ENCODE measurements around the gene STMN3. TPM values are rescaled to one million over a fixed set of nuclear protein-coding genes. Genes with fewer than 3 reads are reported as not detected.

Gene STMN3
- total and polyA plus RNA-seq, 2 experiments from 2014 or later, result 18.6 to 37.6 TPM

GRCh38 chr20:63679799-63680305 is 26.6 kb upstream of the STMN3 start:
- Histone ChIP-seq H2AFZ (no peak overlapping the region), H3K4me2 (ENCODE audit: unreplicated experiment) (no peak overlapping the region), H3K4me1 (ENCODE audit: insufficient read depth) (peaks cover 14% of the 10 kb centered on the region), H3K36me3 (ENCODE audit: low read depth) (no peaks in the 10 kb centered on the region), H3K9ac (no peak overlapping the region), H3K27ac (no peak overlapping the region), H3K4me3 (no peak overlapping the region), H3K9me3 (ENCODE audit: low read depth) (no peaks in the 10 kb centered on the region), H4K20me1 (ENCODE audit: insufficient read depth) (no peaks in the 10 kb centered on the region), H3K9me2 (ENCODE audit: insufficient read depth) (no peaks in the 10 kb centered on the region), H3F3A (ENCODE audit: insufficient read depth) (peaks cover 27% of the 10 kb centered on the region), H3K27me3 (replicated peaks; ENCODE audit: insufficient read depth) (no peaks in the 10 kb centered on the region), H3K79me2 (ENCODE audit: insufficient read depth) (no peaks in the 10 kb centered on the region)
- 93 to 95% methylated on average over 19 of the region's 19 CpGs for whole genome bisulfite sequencing, 2 experiments (ENCODE audit: low coverage in 1 of 2, low lambda C conversion rate in 2 of 2, missing lambda C conversion rate in 2 of 2)
- DNase-seq, result no peak
- in situ Hi-C loops (cut with MboI), result no loop called here
- no peak for TF ChIP-seq EZH2phosphoT487 (IDR thresholded peaks at IDR 0.05; ENCODE audit: insufficient read depth, low read depth)
- no peak for TF ChIP-seq EZH2 (IDR thresholded peaks at IDR 0.05; ENCODE audit: insufficient read depth, poor library complexity, severe bottlenecking)

- Histone ChIP-seq H3K4me1 (ENCODE audit: insufficient read depth) (peaks cover 14% of the 10 kb centered on the region), H3K9ac (no peak overlapping the region), H3K9me2 (ENCODE audit: insufficient read depth) (no peaks in the 10 kb centered on the region), H3K9me3 (ENCODE audit: low read depth) (no peaks in the 10 kb centered on the region), H3K36me3 (ENCODE audit: low read depth) (no peaks in the 10 kb centered on the region), H2AFZ (no peak overlapping the region), H3K4me3 (no peak overlapping the region), H3K4me2 (ENCODE audit: unreplicated experiment) (no peak overlapping the region), H3K27ac (no peak overlapping the region), H3K27me3 (replicated peaks; ENCODE audit: insufficient read depth) (no peaks in the 10 kb centered on the region), H4K20me1 (ENCODE audit: insufficient read depth) (no peaks in the 10 kb centered on the region), H3F3A (ENCODE audit: insufficient read depth) (peaks cover 22% of the 10 kb centered on the region), H3K79me2 (ENCODE audit: insufficient read depth) (no peaks in the 10 kb centered on the region)
- TF ChIP-seq EZH2phosphoT487 (IDR thresholded peaks at IDR 0.05; ENCODE audit: insufficient read depth, low read depth) (no peak), EZH2 (IDR thresholded peaks at IDR 0.05; ENCODE audit: insufficient read depth, poor library complexity, severe bottlenecking) (no peak)
- in situ Hi-C loops (cut with MboI), result no loop called here
- no peak for DNase-seq
- WGBS, 2 experiments (ENCODE audit: low coverage in 1 of 2, low lambda C conversion rate in 2 of 2, missing lambda C conversion rate in 2 of 2), result 81 to 90% methylated on average over 20 to 38 of the region's 38 CpGs
These were observed 25.6 kb upstream of the STMN3 start for GRCh38 chr20:63678667-63679465.

GRCh38 chr20:63678071-63678470 is 24.8 kb upstream of the STMN3 start:
- H4K20me1 ChIP-seq (ENCODE audit: insufficient read depth), result no peaks in the 10 kb centered on the region
- no peak overlapping the region for H2AFZ ChIP-seq
- H3K27ac ChIP-seq, result no peak overlapping the region
- no peaks in the 10 kb centered on the region for H3K27me3 ChIP-seq (replicated peaks; ENCODE audit: insufficient read depth)
- no peak for DNase-seq
- TF ChIP-seq EZH2 (IDR thresholded peaks at IDR 0.05; ENCODE audit: insufficient read depth, poor library complexity, severe bottlenecking) (no peak), EZH2phosphoT487 (IDR thresholded peaks at IDR 0.05; ENCODE audit: insufficient read depth, low read depth) (no peak)
- H3K9me2 ChIP-seq (ENCODE audit: insufficient read depth), result no peaks in the 10 kb centered on the region
- H3K4me2 ChIP-seq (ENCODE audit: unreplicated experiment), result no peak overlapping the region
- peaks cover 14% of the 10 kb centered on the region; the same call in 1 of the 2 replicates for H3F3A ChIP-seq (ENCODE audit: insufficient read depth)
- WGBS, 2 experiments (ENCODE audit: low coverage in 1 of 2, low lambda C conversion rate in 2 of 2, missing lambda C conversion rate in 2 of 2), result 41 to 47% methylated on average over 13 of the region's 13 CpGs
- H3K9me3 ChIP-seq (ENCODE audit: low read depth), result no peaks in the 10 kb centered on the region
- H3K9ac ChIP-seq, result no peak overlapping the region
- no peak overlapping the region for H3K4me3 ChIP-seq
- no peaks in the 10 kb centered on the region for H3K79me2 ChIP-seq (ENCODE audit: insufficient read depth)
- no peaks in the 10 kb centered on the region for H3K36me3 ChIP-seq (ENCODE audit: low read depth)
- peaks cover 13% of the 10 kb centered on the region for H3K4me1 ChIP-seq (ENCODE audit: insufficient read depth)
- in situ Hi-C loops (cut with MboI), result no loop called here

GRCh38 chr20:63675681-63676368 is 22.6 kb upstream of the STMN3 start:
- Histone ChIP-seq H3K79me2 (ENCODE audit: insufficient read depth) (no peaks in the 10 kb centered on the region), H3F3A (ENCODE audit: insufficient read depth) (no peaks in the 10 kb centered on the region), H3K4me1 (ENCODE audit: insufficient read depth) (no peaks in the 10 kb centered on the region), H3K9ac (no peak overlapping the region), H3K27me3 (replicated peaks; ENCODE audit: insufficient read depth) (no peaks in the 10 kb centered on the region), H3K9me3 (ENCODE audit: low read depth) (no peaks in the 10 kb centered on the region), H4K20me1 (ENCODE audit: insufficient read depth) (no peaks in the 10 kb centered on the region), H3K4me3 (no peak overlapping the region), H3K4me2 (ENCODE audit: unreplicated experiment) (no peak overlapping the region), H3K9me2 (ENCODE audit: insufficient read depth) (no peaks in the 10 kb centered on the region), H3K27ac (no peak overlapping the region), H2AFZ (no peak overlapping the region), H3K36me3 (ENCODE audit: low read depth) (no peaks in the 10 kb centered on the region)
- 97 to 98% methylated on average over 20 of the region's 20 CpGs for WGBS, 2 experiments (ENCODE audit: low coverage in 1 of 2, low lambda C conversion rate in 2 of 2, missing lambda C conversion rate in 2 of 2)
- DNase-seq, result no peak
- TF ChIP-seq EZH2 (IDR thresholded peaks at IDR 0.05; ENCODE audit: insufficient read depth, poor library complexity, severe bottlenecking) (no peak), EZH2phosphoT487 (IDR thresholded peaks at IDR 0.05; ENCODE audit: insufficient read depth, low read depth) (no peak)
- in situ Hi-C loops (cut with MboI), result no loop called here

Data from GM23248 (cell line).